Medulla oblongata (tissue), 1 donor: Measurements from ENCODE around the gene RTKN.

Experiments
- DNase-seq: peaks from one replicate; pipeline ENCODE4 v3.0.0-alpha.2; 2015; ENCODE audit errors: extremely low spot score

Gene RTKN

GRCh38 chr2:74379851-74380789 lies 61.6 kb downstream of the RTKN start, which contains the start of gene DCTN1:
DCTN1 (minus strand) TSS chr2:74380311; CDS start chr2:74380037, 274 bp downstream.
- peak; percentile 86 for DNase-seq

GRCh38 chr2:74378007-74378406 lies 63.7 kb downstream of the RTKN start:
- DNase-seq = no peak

GRCh38 chr2:74375838-74376237 lies 65.9 kb downstream of the RTKN start:
- DNase-seq = no peak
